HepG2 (cell line): ENCODE data around the gene SLC16A3. TPM values are rescaled to one million over a fixed set of nuclear protein-coding genes. Genes with fewer than 3 reads are reported as not detected.

Source experiments
- ADNP ChIP-seq: sonication (generic); formaldehyde crosslinking; IDR thresholded peaks from 2 replicates; pipeline ENCODE4 v1.4.0; 2020; ENCODE audit warnings: missing genetic modification reagents
- ARHGAP35 ChIP-seq: sonication (generic); formaldehyde crosslinking; IDR thresholded peaks from 2 replicates; pipeline ENCODE4 v1.9.0; 2022; ENCODE audit warnings: mild to moderate bottlenecking, inconsistent platforms, moderate library complexity, missing genetic modification reagents, borderline replicate concordance
- CBX5 ChIP-seq: sonication (generic); formaldehyde crosslinking; IDR thresholded peaks from 2 replicates; pipeline ENCODE4 v1.4.0; 2020; ENCODE audit warnings: missing genetic modification reagents, borderline replicate concordance
- CCAR2 ChIP-seq: fragments of 200-400 bp; formaldehyde crosslinking; optimal IDR thresholded peaks from 2 replicates; pipeline ENCODE3; 2018; ENCODE audit warnings: low read depth, mild to moderate bottlenecking, low read length, moderate library complexity
- E2F1 ChIP-seq: sonication (generic); formaldehyde crosslinking; IDR thresholded peaks from 2 replicates; pipeline ENCODE4 v1.5.0; 2020; ENCODE audit warnings: missing genetic modification reagents
- GATAD2A ChIP-seq: IDR thresholded peaks from 2 replicates; pipeline ENCODE4 v1.6.1; 2016
- HNF4G ChIP-seq, 2 experiments: sonication (generic) in 1 of 2; formaldehyde crosslinking in 1 of 2; IDR thresholded peaks; 2 replicates each; pipeline versions ENCODE4 v1.4.0 to v1.6.1; 2011 to 2020; ENCODE audit warnings: borderline replicate concordance in 2 of 2, low read depth in 2 of 2, mild to moderate bottlenecking in 2 of 2, low read length in 1 of 2, missing genetic modification reagents in 1 of 2, moderate library complexity in 1 of 2
- MED13 ChIP-seq: sonication (generic); formaldehyde crosslinking; IDR thresholded peaks from 2 replicates; pipeline ENCODE4 v1.5.0; 2020; ENCODE audit warnings: missing genetic modification reagents
- NFATC3 ChIP-seq: sonication (generic); formaldehyde crosslinking; IDR thresholded peaks from 2 replicates; pipeline ENCODE4 v1.5.1; 2020; ENCODE audit warnings: mild to moderate bottlenecking, missing genetic modification reagents
- NFE2L1 ChIP-seq: sonication (generic); formaldehyde crosslinking; IDR thresholded peaks from 2 replicates; pipeline ENCODE4 v1.4.0; 2020; ENCODE audit warnings: missing genetic modification reagents, mild to moderate bottlenecking, borderline replicate concordance
- RNF2 ChIP-seq: fragments of 450-650 bp; conservative IDR thresholded peaks from 2 replicates; pipeline ENCODE4 v1.6.1; 2016; ENCODE audit warnings: low read depth
- SATB2 ChIP-seq: sonication (generic); formaldehyde crosslinking; IDR thresholded peaks from 2 replicates; pipeline ENCODE4 v1.5.0; 2020; ENCODE audit warnings: missing genetic modification reagents
- SNAPC5 ChIP-seq: sonication (generic); formaldehyde crosslinking; IDR thresholded peaks from 2 replicates; pipeline ENCODE4 v1.8.1; 2023; ENCODE audit warnings: mild to moderate bottlenecking, missing genetic modification reagents, borderline replicate concordance
- SPEN ChIP-seq: sonication (generic); formaldehyde crosslinking; IDR thresholded peaks from 2 replicates; pipeline ENCODE4 v1.5.1; 2020; ENCODE audit warnings: low read depth, mild to moderate bottlenecking, missing genetic modification reagents
- SRSF9 ChIP-seq: fragments of 200-400 bp; formaldehyde crosslinking; IDR thresholded peaks from 2 replicates; pipeline ENCODE4 v1.6.1; 2018; ENCODE audit warnings: borderline replicate concordance, mild to moderate bottlenecking, low read depth, low read length; ENCODE audit not compliant: insufficient read depth, poor library complexity, severe bottlenecking
- YY1 ChIP-seq: IDR thresholded peaks from 2 replicates; pipeline ENCODE4 v1.6.1; 2011; ENCODE audit warnings: low read length, low read depth, moderate library complexity, mild to moderate bottlenecking; ENCODE audit not compliant: insufficient read depth, insufficient replicate concordance
- ZFP91 ChIP-seq: sonication (generic); formaldehyde crosslinking; IDR thresholded peaks from 2 replicates; pipeline ENCODE4 v1.9.0; 2022; ENCODE audit warnings: missing genetic modification reagents, mild to moderate bottlenecking, borderline replicate concordance
- ZNF10 ChIP-seq: sonication (generic); formaldehyde crosslinking; IDR thresholded peaks from 2 replicates; pipeline ENCODE4 v1.4.0; 2020; ENCODE audit warnings: mild to moderate bottlenecking, low read depth, missing genetic modification reagents, borderline replicate concordance
- ZNF251 ChIP-seq: sonication (generic); formaldehyde crosslinking; IDR thresholded peaks from 2 replicates; pipeline ENCODE4 v1.9.0; 2021; ENCODE audit warnings: mild to moderate bottlenecking, missing genetic modification reagents
- ZNF331 ChIP-seq: sonication (generic); formaldehyde crosslinking; IDR thresholded peaks from 2 replicates; pipeline ENCODE4 v1.4.0; 2020; ENCODE audit warnings: missing genetic modification reagents
- ZNF34 ChIP-seq: sonication (generic); formaldehyde crosslinking; IDR thresholded peaks from 2 replicates; pipeline ENCODE4 v1.4.0; 2020; ENCODE audit warnings: mild to moderate bottlenecking, missing genetic modification reagents, borderline replicate concordance
- ZNF441 ChIP-seq: sonication (generic); formaldehyde crosslinking; IDR thresholded peaks from 2 replicates; pipeline ENCODE4 v1.7.0; 2021; ENCODE audit warnings: missing genetic modification reagents, borderline replicate concordance
- ZNF569 ChIP-seq: sonication (generic); formaldehyde crosslinking; IDR thresholded peaks from 2 replicates; pipeline ENCODE4 v1.5.0; 2020; ENCODE audit warnings: mild to moderate bottlenecking, missing genetic modification reagents, moderate library complexity, borderline replicate concordance
- ZNF782 ChIP-seq: sonication (generic); formaldehyde crosslinking; IDR thresholded peaks from 2 replicates; pipeline ENCODE4 v1.4.0; 2020; ENCODE audit warnings: missing genetic modification reagents, mild to moderate bottlenecking, borderline replicate concordance
- ZNF850 ChIP-seq: sonication (generic); formaldehyde crosslinking; conservative IDR thresholded peaks from 2 replicates; pipeline ENCODE4 v1.9.0; 2021; ENCODE audit warnings: mild to moderate bottlenecking, missing genetic modification reagents
- ZSCAN25 ChIP-seq: sonication (generic); formaldehyde crosslinking; IDR thresholded peaks from 2 replicates; pipeline ENCODE4 v1.8.0; 2022; ENCODE audit warnings: mild to moderate bottlenecking, missing genetic modification reagents
- ZSCAN9 ChIP-seq: IDR thresholded peaks from 2 replicates; pipeline ENCODE4 v1.6.1; 2016; ENCODE audit warnings: borderline replicate concordance
- polyA plus RNA-seq, 8 experiments: library from polyadenylated mRNA; depleted of rRNA in 3 of 8; stranded (reverse) in 7 of 8; unstranded in 1 of 8; fragments of >200 nt; fragmentation: Illumina TruSeq in 4 of 8; extraction: Trizol in 4 of 8; gene quantifications; 2 replicates each; pipeline versions ENCODE4 v1.2.1 to v1.2.3, GENCODE V29; 2011 to 2016; ENCODE audit warnings: low read depth in 4 of 8, missing spikeins in 1 of 8, mixed read lengths in 1 of 8; ENCODE audit not compliant: insufficient read depth in 1 of 8
- total RNA-seq, 5 experiments: library from RNA; depleted of rRNA; stranded (reverse); fragments of >200 nt; fragmentation: Illumina TruSeq; extraction: Trizol; gene quantifications; 2 replicates each; pipeline ENCODE4 v1.2.3, GENCODE V29; 2016; ENCODE audit warnings: low read depth in 1 of 5

Gene SLC16A3
- total and polyA plus RNA-seq, 2 of the 13 experiments (the other 11 are each of a cell fraction or from before 2014, with no cell fraction given), result 242 to 349 TPM

GRCh38 chr17:82236142-82236971, 7.5 kb downstream of the SLC16A3 start (continued):
- peak; percentile 91 for TF ChIP-seq ZFP91 (CRISPR knock-in tag)
- TF ChIP-seq NFE2L1 (CRISPR knock-in tag), result peak; percentile 75; the same call in 1 of the 2 replicates
- TF ChIP-seq HNF4G (IDR thresholded peaks at IDR 0.05; ENCODE audit: borderline replicate concordance, low read depth, low read length), result peak; percentile 83
- peak; percentile 98 for TF ChIP-seq HNF4G (CRISPR knock-in tag; IDR thresholded peaks at IDR 0.05; ENCODE audit: borderline replicate concordance, low read depth)
- peak; percentile 99 for TF ChIP-seq ZSCAN9
- peak; percentile 94; the same call in 1 of the 2 replicates for TF ChIP-seq ZNF441 (CRISPR knock-in tag)
- peak; percentile 66 for TF ChIP-seq YY1
- TF ChIP-seq ZSCAN25 (CRISPR knock-in tag), result peak; percentile 87; the same call in 1 of the 2 replicates
- no peak for TF ChIP-seq ZNF850
- peak; percentile 27; the same call in 1 of the 2 replicates for TF ChIP-seq ADNP (CRISPR knock-in tag)
- TF ChIP-seq MED13 (CRISPR knock-in tag), result peak; percentile 92
- peak; percentile 98 for TF ChIP-seq SNAPC5 (CRISPR knock-in tag)
- peak; percentile 89; the same call in 1 of the 2 replicates for TF ChIP-seq ARHGAP35
- TF ChIP-seq SRSF9, result no peak
- TF ChIP-seq ZNF34 (CRISPR knock-in tag), result no peak; the same call in 1 of the 2 replicates
- TF ChIP-seq SPEN (CRISPR knock-in tag), result peak; percentile 91
- peak; percentile 82; the same call in 1 of the 2 replicates for TF ChIP-seq ZNF569 (CRISPR knock-in tag)
- peak; percentile 37; the same call in 1 of the 2 replicates for TF ChIP-seq NFATC3
- peak; percentile 90; the same call in 1 of the 2 replicates for TF ChIP-seq ZNF10 (CRISPR knock-in tag)
- TF ChIP-seq ZNF331 (CRISPR knock-in tag), result peak; percentile 99
- peak; percentile 98 for TF ChIP-seq SATB2 (CRISPR knock-in tag)
- peak; percentile 99 for TF ChIP-seq ZNF782
- TF ChIP-seq CBX5, result peak; percentile 86; the same call in 1 of the 2 replicates
- peak; percentile 64; the same call in 1 of the 2 replicates for TF ChIP-seq ZNF251 (CRISPR knock-in tag)
- TF ChIP-seq CCAR2, result peak; percentile 39
- TF ChIP-seq GATAD2A (CRISPR knock-in tag), result peak; percentile 94
- peak; percentile 92 for TF ChIP-seq RNF2
- TF ChIP-seq E2F1 (CRISPR knock-in tag), result peak; percentile 88
